H1 (cell line): Measurements from ENCODE around the gene GFOD1. TPM values are rescaled to one million over a fixed set of nuclear protein-coding genes. Genes with fewer than 3 reads are reported as not detected.

ENCODE experiments used
- CTCF ChIA-PET: fragments of 300-600 bp; sonication (Branson Sonifier 250); formaldehyde crosslinking; loops from one replicate; lab custom pipeline; 2021; ENCODE audit not compliant: partially characterized antibody; lab: Charles Lee
- POLR2A ChIA-PET: fragments of 300-600 bp; sonication (Branson Sonifier 250); formaldehyde crosslinking; loops from one replicate; lab custom pipeline; 2021; ENCODE audit warnings: inconsistent platforms; ENCODE audit not compliant: partially characterized antibody; lab: Charles Lee
- DNase-seq, 2 experiments: peaks; one replicate each; pipeline versions ENCODE4 v3.0.0 to v3.0.0-alpha.2; 2010 to 2022; ENCODE audit warnings: low spot score in 2 of 2, low read depth in 1 of 2, mixed read lengths in 1 of 2
- FAIRE-seq: peaks from 2 replicates; lab custom pipeline; 2011; peaks lifted over from hg19 to GRCh38; lab: Jason Lieb, UNC
- H2AFZ ChIP-seq: 2 replicates; pipeline ENCODE4 v1.8.1; 2012; ENCODE audit warnings: low read length, inconsistent platforms
- H2AK5ac ChIP-seq: 2 replicates; pipeline ENCODE4 v1.6.1; 2013; ENCODE audit warnings: low read depth, low read length
- H2BK120ac ChIP-seq: replicated peaks from 2 replicates; pipeline ENCODE3; 2013; ENCODE audit warnings: low read depth, low read length, inconsistent platforms
- H2BK12ac ChIP-seq: 2 replicates; pipeline ENCODE4 v1.6.1; 2013; ENCODE audit warnings: low read depth, low read length
- H2BK15ac ChIP-seq: 2 replicates; pipeline ENCODE4 v1.6.1; 2013; ENCODE audit warnings: low read length
- H2BK20ac ChIP-seq: 2 replicates; pipeline ENCODE4 v1.6.1; 2013; ENCODE audit warnings: low read length
- H2BK5ac ChIP-seq: 2 replicates; pipeline ENCODE4 v1.6.1; 2013; ENCODE audit warnings: low read depth, low read length
- H3K14ac ChIP-seq: 2 replicates; pipeline ENCODE4 v1.6.1; 2013; ENCODE audit warnings: inconsistent platforms; ENCODE audit not compliant: insufficient read length
- H3K18ac ChIP-seq: 2 replicates; pipeline ENCODE4 v1.6.1; 2013; ENCODE audit warnings: low read length; ENCODE audit errors: extremely low read depth
- H3K23ac ChIP-seq: 2 replicates; pipeline ENCODE4 v1.6.1; 2013; ENCODE audit warnings: inconsistent platforms; ENCODE audit not compliant: insufficient read length
- H3K23me2 ChIP-seq: 2 replicates; pipeline ENCODE4 v1.6.1; 2013; ENCODE audit warnings: low read depth, low read length
- H3K27ac ChIP-seq: 2 replicates; pipeline ENCODE4 v1.6.1; 2011; ENCODE audit warnings: low read depth, low read length, inconsistent platforms
- H3K27me3 ChIP-seq, 4 experiments: replicated peaks in 1 of 4; 1 replicate in 1 of 4; 2 replicates in 3 of 4; pipeline versions ENCODE4 v1.6.1 to v1.8.1; 2011 to 2013; ENCODE audit warnings: low read length in 3 of 4, mild to moderate bottlenecking in 3 of 4, inconsistent platforms in 2 of 4, mixed read lengths in 2 of 4, moderate library complexity in 1 of 4; ENCODE audit not compliant: control insufficient read depth in 3 of 4, insufficient read depth in 3 of 4; ENCODE audit errors: extremely low read depth in 1 of 4
- H3K36me3 ChIP-seq, 4 experiments: 2 replicates each; pipeline versions ENCODE4 v1.6.1 to v1.8.1; 2011 to 2013; ENCODE audit warnings: mild to moderate bottlenecking in 4 of 4, low read length in 3 of 4, moderate library complexity in 2 of 4, control low read depth in 1 of 4, inconsistent platforms in 1 of 4; ENCODE audit not compliant: insufficient read depth in 4 of 4, control insufficient read depth in 2 of 4
- H3K4ac ChIP-seq: replicated peaks from 2 replicates; pipeline ENCODE3; 2013; ENCODE audit warnings: low read length, low read depth, mixed read lengths, inconsistent platforms; ENCODE audit not compliant: insufficient read length
- H3K4me1 ChIP-seq, 4 experiments: replicated peaks in 1 of 4; 1 replicate in 1 of 4; 2 replicates in 3 of 4; pipeline versions ENCODE4 v1.6.1 to v1.8.1; 2011 to 2013; ENCODE audit warnings: low read length in 3 of 4, inconsistent platforms in 2 of 4, mixed read lengths in 1 of 4; ENCODE audit not compliant: insufficient read depth in 4 of 4, control insufficient read depth in 3 of 4
- H3K4me2 ChIP-seq, 2 experiments: 2 replicates each; pipeline versions ENCODE4 v1.6.1 to v1.8.1; 2011 to 2013; ENCODE audit warnings: low read depth in 2 of 2, low read length in 2 of 2, control low read depth in 1 of 2, inconsistent platforms in 1 of 2, mild to moderate bottlenecking in 1 of 2; ENCODE audit not compliant: insufficient read depth in 1 of 2
- H3K4me3 ChIP-seq, 4 experiments: fragments of 200-600, 300-600 bp in 1 of 4; sonication (generic), shearing (Covaris generic), sonication (Bioruptor Twin) in 1 of 4; 2 replicates each; pipeline versions ENCODE4 v1.5.1 to v1.8.1; 2011 to 2016; ENCODE audit warnings: low read length in 4 of 4, low read depth in 3 of 4, control low read depth in 2 of 4, inconsistent platforms in 2 of 4, mild to moderate bottlenecking in 2 of 4, mixed read lengths in 1 of 4, moderate library complexity in 1 of 4; ENCODE audit not compliant: insufficient read depth in 2 of 4; ENCODE audit errors: extremely low read depth in 1 of 4
- H3K56ac ChIP-seq: replicated peaks from 2 replicates; pipeline ENCODE3; 2013; ENCODE audit warnings: low read depth, mild to moderate bottlenecking, mixed read lengths, low read length, inconsistent platforms; ENCODE audit not compliant: insufficient read length
- H3K79me1 ChIP-seq: 2 replicates; pipeline ENCODE4 v1.6.1; 2013; ENCODE audit warnings: low read depth, low read length, control low read depth
- H3K79me2 ChIP-seq, 2 experiments: 2 replicates each; pipeline versions ENCODE4 v1.6.1 to v1.8.1; 2012 to 2013; ENCODE audit warnings: low read length in 2 of 2, mild to moderate bottlenecking in 2 of 2, inconsistent platforms in 1 of 2; ENCODE audit not compliant: insufficient read depth in 2 of 2, control insufficient read depth in 1 of 2
- H3K9ac ChIP-seq, 4 experiments: replicated peaks in 1 of 4; 1 replicate in 1 of 4; 2 replicates in 3 of 4; pipeline versions ENCODE4 v1.6.1 to v1.8.1; 2011 to 2013; ENCODE audit warnings: low read depth in 3 of 4, low read length in 3 of 4, control low read depth in 2 of 4, mild to moderate bottlenecking in 2 of 4, moderate library complexity in 2 of 4, inconsistent platforms in 1 of 4; ENCODE audit errors: extremely low read depth in 1 of 4
- H3K9me3 ChIP-seq, 2 experiments: 2 replicates each; pipeline versions ENCODE4 v1.6.1 to v1.8.1; 2012 to 2013; ENCODE audit warnings: mild to moderate bottlenecking in 2 of 2, moderate library complexity in 2 of 2, control low read depth in 1 of 2, inconsistent platforms in 1 of 2, low read depth in 1 of 2, low read length in 1 of 2, mixed read lengths in 1 of 2; ENCODE audit not compliant: insufficient read depth in 2 of 2
- H4K20me1 ChIP-seq, 2 experiments: replicated peaks in 1 of 2; 2 replicates each; pipeline versions ENCODE3 to v1.8.1; 2011 to 2013; ENCODE audit warnings: inconsistent platforms in 2 of 2, low read length in 2 of 2, mild to moderate bottlenecking in 1 of 2; ENCODE audit not compliant: insufficient read depth in 2 of 2, control insufficient read depth in 1 of 2
- H4K5ac ChIP-seq: 2 replicates; pipeline ENCODE4 v1.6.1; 2013; ENCODE audit warnings: low read length, low read depth, mixed read lengths, inconsistent platforms; ENCODE audit not compliant: insufficient read length
- H4K8ac ChIP-seq: 2 replicates; pipeline ENCODE4 v1.8.0; 2013; ENCODE audit warnings: mild to moderate bottlenecking, moderate library complexity, low read length, inconsistent platforms; ENCODE audit not compliant: insufficient read depth; ENCODE audit errors: extremely low read depth
- H4K91ac ChIP-seq: replicated peaks from 2 replicates; pipeline ENCODE3; 2013; ENCODE audit warnings: low read length, mixed read lengths, inconsistent platforms; ENCODE audit not compliant: insufficient read length
- BACH1 ChIP-seq: IDR thresholded peaks from 2 replicates; pipeline ENCODE4 v1.6.1; 2012; ENCODE audit warnings: low read length, improper control_type of control experiment
- CREB1 ChIP-seq: IDR thresholded peaks from 2 replicates; pipeline ENCODE4 v1.6.1; 2012; ENCODE audit warnings: inconsistent platforms
- CTCF ChIP-seq, 3 experiments: IDR thresholded peaks; 1 replicate in 2 of 3; 2 replicates in 1 of 3; pipeline versions ENCODE4 v1.5.1 to v1.6.1; 2011; ENCODE audit warnings: low read length in 3 of 3, mild to moderate bottlenecking in 3 of 3, inconsistent platforms in 2 of 3, low read depth in 1 of 3, moderate library complexity in 1 of 3; ENCODE audit not compliant: insufficient read depth in 1 of 3; ENCODE audit errors: control extremely low read depth in 1 of 3
- HDAC6 ChIP-seq: IDR thresholded peaks from one replicate; pipeline ENCODE4 v1.7.1; 2012; ENCODE audit warnings: low read depth, mild to moderate bottlenecking, inconsistent platforms, low read length, moderate library complexity
- MAFK ChIP-seq: IDR thresholded peaks from 2 replicates; pipeline ENCODE4 v1.6.1; 2012; ENCODE audit warnings: low read depth, mild to moderate bottlenecking, improper control_type of control experiment, low read length
- RAD21 ChIP-seq, 2 experiments: IDR thresholded peaks in 1 of 2; conservative IDR thresholded peaks in 1 of 2; 2 replicates each; pipeline ENCODE4 v1.6.1; 2011; ENCODE audit warnings: low read depth in 2 of 2, low read length in 2 of 2, improper control_type of control experiment in 1 of 2, inconsistent platforms in 1 of 2, mild to moderate bottlenecking in 1 of 2, moderate library complexity in 1 of 2
- SIN3A ChIP-seq, 2 experiments: IDR thresholded peaks in 1 of 2; conservative IDR thresholded peaks in 1 of 2; 2 replicates each; pipeline ENCODE4 v1.6.1; 2011 to 2012; ENCODE audit warnings: low read length in 2 of 2, improper control_type of control experiment in 1 of 2, low read depth in 1 of 2, mild to moderate bottlenecking in 1 of 2
- TAF7 ChIP-seq: optimal IDR thresholded peaks from 2 replicates; pipeline ENCODE3; 2011; ENCODE audit warnings: low read depth, mild to moderate bottlenecking, inconsistent platforms, low read length, moderate library complexity, borderline replicate concordance
- WGBS, 2 experiments: shearing (Covaris generic) in 1 of 2; methylation state at CpG; one replicate each; pipeline versions ENCODE4 v1.1.6 to v1.1.7; 2013 to 2015; ENCODE audit warnings: low lambda C conversion rate in 2 of 2, mixed read lengths in 2 of 2, inconsistent platforms in 1 of 2, low coverage in 1 of 2, missing lambda C conversion rate in 1 of 2; ENCODE audit not compliant: insufficient replicate concordance in 2 of 2, insufficient coverage in 1 of 2, insufficient read length in 1 of 2; ENCODE audit errors: extremely low coverage in 1 of 2, missing lambda C conversion rate in 1 of 2; 5-methylcytosine and 5-hydroxymethylcytosine counted together
- polyA plus RNA-seq, 7 experiments: library from polyadenylated mRNA; depleted of rRNA in 3 of 7; stranded (reverse) in 5 of 7; unstranded in 2 of 7; fragments of >200 nt in 5 of 7; fragments of 200-250 nt in 2 of 7; gene quantifications; 1 replicate in 5 of 7; 2 replicates in 1 of 7; 4 replicates in 1 of 7; pipeline versions ENCODE4 v1.2.1 to v1.2.3, GENCODE V29; 2011 to 2013; ENCODE audit warnings: missing spikeins in 2 of 7, mixed read lengths in 2 of 7
- total RNA-seq: library from RNA; stranded (reverse); fragmentation: NEBNext Ultra II Directional; extraction: Animal tissue kit (Norgen Biotek cat#: 25700); gene quantifications from 2 replicates; pipeline ENCODE4 v1.2.1, GENCODE V29; 2021

Gene GFOD1
- total and polyA plus RNA-seq, 2 of the 8 experiments (the other 6 are each of a cell fraction or from before 2014, with no cell fraction given) = 2.5 to 8.8 TPM

GRCh38 chr6:13357551-13358075 lies 129.8 kb downstream of the GFOD1 start:
- Histone ChIP-seq H2BK15ac (0 out of 2 replicates have a peak overlapping the region, but pooled peaks have one; percentile 22), H2BK12ac (peak overlapping the region; percentile 84), H4K91ac (peak overlapping the region; percentile 49), H3K4me1 (peaks cover 2 to 14% (median 9%) of the 10 kb centered on the region in 4 experiments; a peak in 5 of 7 replicates), H3K23ac (no peak overlapping the region), H2BK20ac (peak overlapping the region; percentile 80; the same call in 1 of the 2 replicates), H2AK5ac (no peak overlapping the region; the same call in 1 of the 2 replicates), H3K9me3 (no peaks in the 10 kb centered on the region), H3K79me1 (no peaks in the 10 kb centered on the region), H3K56ac (no peak overlapping the region), H3K79me2 (no peaks in the 10 kb centered on the region), H3K4ac (no peak overlapping the region), H3K14ac (no peak overlapping the region), H3K4me3 (no peak overlapping the region), H3K27me3 (no peaks in the 10 kb centered on the region), H3K9ac (no peak overlapping the region), H3K18ac (peak overlapping the region; percentile 74; the same call in 1 of the 2 replicates), H2BK5ac (0 out of 2 replicates have a peak overlapping the region, but pooled peaks have one; percentile 41), H2BK120ac (no peak overlapping the region), H3K36me3 (no peaks in the 10 kb centered on the region), H4K20me1 (no peaks in the 10 kb centered on the region), H3K27ac (no peak overlapping the region), H2AFZ (no peak overlapping the region), H3K4me2 (peak overlapping the region in 1 of 2 experiments; percentile 22; a peak in 1 of 4 replicates), H4K5ac (no peak overlapping the region), H3K23me2 (no peaks in the 10 kb centered on the region), H4K8ac (no peak overlapping the region)
- TF ChIP-seq SIN3A (conservative IDR thresholded peaks at IDR 0.05 in 1 of 2, IDR thresholded peaks at IDR 0.05 in 1 of 2; ENCODE audit: low read depth in 1 of 2, low read length in 2 of 2) (peak in 1 of 2 experiments; percentile 69; a peak in 1 of 4 replicates), RAD21 (IDR thresholded peaks at IDR 0.05 in 1 of 2, conservative IDR thresholded peaks at IDR 0.05 in 1 of 2; ENCODE audit: low read depth in 2 of 2, low read length in 2 of 2) (peak in 1 of 2 experiments; percentile 29; a peak in 3 of 4 replicates), CTCF (IDR thresholded peaks at IDR 0.05; ENCODE audit: control extremely low read depth in 1 of 3, insufficient read depth in 1 of 3, low read depth in 1 of 3, low read length in 3 of 3) (peak in 1 of 3 experiments; percentile 6; a peak in 1 of 4 replicates), BACH1 (peak; percentile 53), TAF7 (no peak), HDAC6 (no peak), CREB1 (peak; percentile 43; the same call in 1 of the 2 replicates), MAFK (peak; percentile 34; the same call in 1 of the 2 replicates)
- WGBS, 2 experiments = 59% methylated on average over 14 of the region's 14 CpGs; no CpG with 5 or more reads in 1 of the 2 experiments
- no peak for FAIRE-seq
- ChIA-PET POLR2A (interaction anchor here (0.8 to 1.2 kb wide), 2 partner anchors 15 to 130 kb away, joined by 3 read pairs; partner anchors contain the start of gene GFOD1), CTCF (interaction anchor here (0.6 to 2.8 kb wide), 16 partner anchors 9 to 336 kb away, joined by 3 to 14 read pairs (median 5); partner anchors contain the start of genes GFOD1 and SIRT5)
- DNase-seq = no peak
